SHP77 (cell line): Measurements from ENCODE around the gene SLC7A9.
"Not testable (repeated sequence)": the region's sequence is repeated elsewhere in the genome, so short reads cannot be mapped to it uniquely, and the experiment has no call there.

Experiments
- DNase-seq, 2 experiments: peaks; one replicate each; lab custom pipeline; 2025; lab: John Stamatoyannopoulos, UW

Gene SLC7A9

DNA sequence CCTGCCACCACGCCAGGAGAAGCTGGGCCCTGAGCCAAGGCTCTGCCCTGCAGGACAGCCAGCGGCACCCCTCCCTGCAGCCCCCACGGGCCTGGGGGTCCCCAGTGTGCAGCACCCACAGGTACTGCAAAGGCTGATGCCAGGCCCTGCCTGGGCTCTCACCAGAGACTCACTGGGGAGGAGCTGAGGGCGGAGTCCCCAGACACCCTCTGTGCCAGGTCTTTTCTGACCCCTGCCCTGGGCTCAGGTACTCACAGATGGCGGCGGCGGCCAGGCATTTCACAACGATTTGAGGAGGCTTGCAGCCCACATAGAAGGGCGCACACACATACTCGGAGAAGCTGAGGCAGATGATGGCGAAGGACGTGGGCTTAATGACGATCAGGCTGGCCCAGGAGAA lies 5.7 kb downstream of the SLC7A9 start:
- no peak for DNase-seq

GRCh38 chr19:32863301-32863700 lies 6.3 kb downstream of the SLC7A9 start:
- no peak for DNase-seq

DNA sequence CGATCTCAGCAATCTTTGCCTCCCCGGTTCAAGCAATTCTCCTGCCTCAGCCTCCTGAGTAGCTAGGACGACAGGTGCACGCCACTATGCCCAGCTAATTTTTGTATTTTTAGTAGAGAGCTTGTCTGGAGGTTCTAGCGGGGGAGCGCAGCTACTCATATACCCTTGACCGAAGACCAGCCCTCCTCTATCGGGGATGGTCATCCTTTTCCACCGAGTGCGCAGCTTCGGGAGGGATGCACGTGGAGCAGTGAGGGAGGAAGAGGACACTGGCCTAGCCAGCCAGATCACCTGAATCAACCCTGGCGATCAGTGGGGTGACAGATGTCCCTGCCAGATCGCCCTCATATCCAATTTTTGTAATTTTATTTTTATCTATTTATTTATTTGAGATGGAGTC lies 6.8 kb downstream of the SLC7A9 start:
- DNase-seq, result no peak

- no peak for DNase-seq
These were observed 7.4 kb downstream of the SLC7A9 start for GRCh38 chr19:32862173-32862572.

DNA sequence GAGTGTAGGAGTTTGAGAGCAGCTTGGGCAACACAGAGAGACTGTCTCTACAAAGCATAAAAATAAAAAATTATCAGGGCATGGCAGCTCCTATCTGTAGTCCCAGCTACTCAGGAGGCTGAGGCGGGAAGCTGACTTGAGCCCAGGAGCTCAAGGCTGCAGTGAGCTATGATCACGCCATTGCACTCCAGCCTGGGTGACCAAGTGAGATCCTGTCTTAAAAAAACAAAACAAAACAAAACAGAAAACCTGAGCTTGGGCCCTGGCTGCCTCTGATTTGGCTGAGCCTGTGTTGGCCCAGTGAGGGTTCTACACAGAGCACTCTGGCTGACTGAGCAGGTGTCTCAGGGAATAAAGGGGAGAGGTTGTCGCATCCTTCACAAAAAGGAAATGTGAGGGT lies 8.0 kb downstream of the SLC7A9 start:
- no peak for DNase-seq

- no peak for DNase-seq
These were observed 10.0 kb downstream of the SLC7A9 start for GRCh38 chr19:32859591-32859990.

GRCh38 chr19:32858559-32858958 lies 11.0 kb downstream of the SLC7A9 start:
- no peak for DNase-seq

GRCh38 chr19:32858155-32858554 lies 11.4 kb downstream of the SLC7A9 start:
- no peak for DNase-seq

DNA sequence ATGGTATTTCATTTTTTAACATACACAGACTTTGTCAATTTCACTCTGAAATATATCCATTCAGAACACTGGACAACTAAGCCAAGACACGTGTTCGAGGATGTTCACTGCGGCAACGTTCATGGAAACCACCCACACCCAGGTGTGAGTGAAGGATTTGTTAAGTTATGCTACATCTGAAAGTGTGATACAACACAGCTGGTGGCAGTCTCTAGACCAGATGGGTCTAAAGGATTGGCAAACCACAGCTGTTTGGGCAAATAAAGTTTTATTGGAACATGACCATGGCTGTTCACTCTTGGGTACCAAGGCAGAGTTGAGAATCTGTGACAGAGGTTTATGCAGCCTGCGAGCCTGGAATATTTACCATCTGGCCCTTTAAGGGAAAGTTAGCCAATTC lies 12.0 kb downstream of the SLC7A9 start:
- DNase-seq, result no peak

DNA sequence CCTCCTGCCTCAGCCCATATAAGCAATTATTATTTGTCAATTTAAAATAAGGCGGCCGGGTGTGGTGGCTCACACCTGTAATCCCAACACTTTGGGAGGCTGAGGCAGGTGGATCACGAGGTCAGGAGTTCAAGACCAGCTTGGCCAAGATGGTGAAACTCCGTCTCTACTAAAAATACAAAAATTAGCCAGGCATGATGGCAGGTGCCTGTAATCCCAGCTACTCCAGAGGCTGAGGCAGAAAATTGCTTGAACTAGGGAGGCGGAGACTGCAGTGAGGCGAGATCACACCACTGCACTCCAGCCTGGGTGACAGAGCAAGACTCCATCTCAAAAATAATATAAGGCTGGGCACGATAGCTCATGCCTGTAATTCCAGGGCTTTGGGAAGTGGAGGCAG lies 12.7 kb downstream of the SLC7A9 start:
- DNase-seq, result not testable (repeated sequence)

DNA sequence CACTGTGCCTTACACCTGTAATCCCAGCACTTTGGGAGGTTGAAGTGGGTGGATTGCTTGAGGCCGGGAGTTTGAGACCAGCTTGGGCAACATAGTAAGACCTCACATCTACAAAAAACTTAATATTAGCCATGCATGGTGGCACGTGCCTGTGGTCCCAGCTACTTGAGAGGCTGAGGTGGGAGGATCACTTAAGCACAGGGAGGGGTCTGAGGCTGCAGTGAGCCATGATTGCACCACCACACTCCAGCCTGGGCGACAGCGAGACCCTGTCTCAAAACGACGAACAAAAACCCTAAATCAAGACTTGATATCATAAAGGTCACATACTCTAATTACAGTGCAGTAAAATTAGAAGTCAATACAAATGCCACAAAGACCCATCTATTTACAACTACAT lies 17.4 kb downstream of the SLC7A9 start:
- no peak for DNase-seq

DNA sequence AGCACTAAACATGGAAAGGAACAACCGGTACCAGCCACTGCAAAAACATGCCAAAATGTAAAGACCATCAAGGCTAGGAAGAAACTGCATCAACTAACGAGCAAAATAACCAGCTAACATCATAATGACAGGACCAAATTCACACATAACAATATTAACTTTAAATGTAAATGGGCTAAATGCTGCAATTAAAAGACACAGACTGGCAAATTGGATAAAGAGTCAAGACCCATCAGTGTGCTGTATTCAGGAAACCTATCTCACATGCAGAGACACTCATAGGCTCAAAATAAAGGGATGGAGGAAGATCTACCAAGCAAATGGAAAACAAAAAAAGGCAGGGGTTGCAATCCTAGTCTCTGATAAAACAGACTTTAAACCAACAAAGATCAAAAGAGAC lies 21.5 kb downstream of the SLC7A9 start:
- DNase-seq, result not testable (repeated sequence)

GRCh38 chr19:32843716-32844245 lies 25.8 kb downstream of the SLC7A9 start:
- DNase-seq, result no peak

- DNase-seq, result no peak
These were observed 27.5 kb downstream of the SLC7A9 start for GRCh38 chr19:32842061-32842460.

GRCh38 chr19:32837531-32837930 lies 32.0 kb downstream of the SLC7A9 start:
- DNase-seq, result no peak

- DNase-seq, result not testable (repeated sequence)
These were observed 36.2 kb downstream of the SLC7A9 start for GRCh38 chr19:32833388-32833787.

GRCh38 chr19:32832825-32833224 lies 36.7 kb downstream of the SLC7A9 start:
- DNase-seq, result not testable (repeated sequence)

DNA sequence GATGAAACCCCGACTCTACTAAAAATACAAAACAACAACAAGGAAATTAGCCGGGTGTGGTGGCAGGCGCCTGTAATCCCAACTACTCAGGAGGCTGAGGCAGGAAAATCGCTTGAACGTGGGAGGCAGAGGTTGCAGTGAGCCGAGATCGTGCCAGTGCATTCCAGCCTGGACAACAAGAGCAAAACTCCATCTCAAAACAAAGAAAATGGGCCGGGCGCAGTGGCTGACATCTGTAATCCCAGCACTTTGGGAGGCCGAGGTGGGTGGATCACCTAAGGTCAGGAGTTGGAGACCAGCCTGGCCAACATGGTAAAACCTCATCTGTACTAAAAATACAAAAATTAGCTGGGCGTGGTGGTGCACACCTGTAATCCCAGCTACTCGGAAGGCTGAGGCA lies 37.5 kb downstream of the SLC7A9 start:
- DNase-seq, result not testable (repeated sequence)

DNA sequence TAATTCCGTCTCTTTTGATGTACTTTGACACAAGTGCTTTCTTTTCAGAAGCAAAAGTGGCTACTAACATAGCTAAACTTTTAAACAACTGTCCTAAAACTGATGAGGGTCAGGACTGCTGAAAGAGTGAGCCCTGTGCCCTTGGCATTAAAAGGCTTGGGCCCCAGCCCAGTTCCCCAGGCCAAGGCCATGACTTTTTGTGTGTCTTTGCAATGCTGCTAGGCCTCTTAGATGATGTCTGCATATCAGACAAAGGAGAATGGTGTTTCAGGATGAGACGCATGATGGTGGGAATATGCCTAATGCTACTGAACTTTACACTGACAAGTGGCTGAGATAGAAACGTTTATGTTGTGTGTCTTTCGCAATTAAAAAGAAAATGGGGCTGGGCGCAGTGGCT lies 38.0 kb downstream of the SLC7A9 start:
- no peak for DNase-seq

GRCh38 chr19:32830231-32831014 lies 39.1 kb downstream of the SLC7A9 start:
- no peak for DNase-seq

DNA sequence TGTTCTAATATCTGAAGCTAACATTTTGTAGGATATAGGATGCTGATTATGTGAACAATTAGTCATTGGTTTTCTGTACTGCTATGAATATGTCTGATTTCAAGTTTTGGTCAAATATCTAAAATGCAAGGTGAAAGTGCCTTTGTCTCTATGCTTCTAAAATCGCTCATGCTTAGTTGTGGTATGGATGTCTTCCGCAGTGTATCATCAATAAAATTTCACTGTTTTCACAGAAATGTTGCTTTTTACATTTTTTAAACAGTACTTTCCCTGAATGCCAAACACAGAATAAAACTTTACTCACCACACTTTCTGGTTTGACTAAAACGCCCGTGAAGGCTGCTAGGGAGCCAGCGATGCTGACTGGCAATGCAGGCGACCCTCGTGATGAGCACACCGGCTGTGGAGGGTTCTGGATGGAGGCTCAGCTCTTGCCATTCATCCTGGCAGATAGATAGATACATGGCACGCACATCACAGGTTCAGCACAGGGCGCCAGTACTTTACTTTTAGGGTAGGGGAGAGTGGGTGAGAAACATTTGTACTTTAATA lies 40.1 kb downstream of the SLC7A9 start:
- DNase-seq, result no peak

GRCh38 chr19:32828643-32829344 lies 40.8 kb downstream of the SLC7A9 start:
- DNase-seq, result peak; percentile 19 to 52

DNA sequence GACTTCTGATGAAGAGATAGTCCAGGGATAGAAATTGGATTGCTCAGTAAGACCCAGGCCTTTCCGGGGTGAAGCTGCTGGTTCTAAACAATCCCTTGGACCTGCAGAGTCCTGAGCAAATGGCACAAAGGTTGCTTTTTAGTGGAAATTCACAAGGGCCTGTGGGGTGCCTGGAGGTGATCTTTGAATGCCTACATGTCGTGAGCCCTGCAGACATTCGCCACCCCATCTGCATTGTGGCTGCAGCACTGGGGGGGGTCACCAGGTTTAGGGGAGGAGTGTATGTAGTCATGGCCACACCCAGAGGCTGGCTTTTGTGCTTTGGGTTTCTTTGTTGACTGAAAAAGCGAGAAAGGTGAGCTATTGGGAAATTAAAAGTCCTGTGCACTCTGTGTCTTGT lies 41.4 kb downstream of the SLC7A9 start:
- no peak for DNase-seq
